ENCODE measurements around the gene LMBRD1.

GRCh38 chr6:69801711-69802110, 4.9 kb upstream of the LMBRD1 start:
- TF ChIP-seq POLR2A (IDR thresholded peaks at IDR 0.05) (no peak), POLR2AphosphoS5 (IDR thresholded peaks at IDR 0.05) (no peak)

Measured in transverse colon (tissue), 3 donors.